NCI-H774 (cell line): Measurements from ENCODE around the gene UBTD1.
"Not testable (repeated sequence)": the region's sequence is repeated elsewhere in the genome, so short reads cannot be mapped to it uniquely, and the experiment has no call there.

Source experiments
- DNase-seq: peaks from one replicate; lab custom pipeline; 2025; lab: John Stamatoyannopoulos, UW

The UBTD1 gene

GRCh38 chr10:97563337-97563736, 64.6 kb downstream of the UBTD1 start:
- DNase-seq, result no peak

GRCh38 chr10:97564776-97565175, 66.1 kb downstream of the UBTD1 start:
- DNase-seq, result no peak

DNA sequence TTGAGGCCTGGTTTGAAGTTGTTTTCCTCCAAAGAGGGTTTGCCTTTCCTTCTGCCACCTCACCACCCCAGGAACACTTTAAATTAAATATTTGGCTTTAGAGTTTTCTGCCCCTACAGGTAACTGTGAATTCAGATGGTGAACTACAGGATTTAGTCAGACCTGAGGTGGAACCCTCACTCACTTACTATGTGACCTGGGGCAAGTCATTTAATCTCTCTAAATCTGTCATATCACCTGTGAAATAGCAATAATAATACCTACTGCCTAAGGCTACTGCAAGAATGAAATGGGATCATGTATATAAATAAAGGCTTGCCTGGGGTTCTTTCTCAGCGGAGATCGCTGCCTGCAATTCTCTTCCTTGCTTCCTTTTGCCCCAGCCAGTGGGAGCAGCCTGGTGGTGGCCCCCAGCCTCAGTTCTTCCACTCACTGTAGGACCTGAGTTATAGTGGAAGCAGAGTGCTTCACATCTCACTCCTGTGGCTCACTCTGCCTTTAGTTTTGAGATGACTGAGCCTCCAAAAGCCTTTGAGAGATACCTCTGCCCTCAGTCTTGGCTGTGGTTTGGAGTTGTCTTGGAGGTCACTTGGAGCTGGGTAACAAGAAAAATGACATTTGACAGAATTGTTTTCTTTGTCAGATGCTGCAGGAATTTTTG, 67.7 kb downstream of the UBTD1 start:
- DNase-seq, result no peak

GRCh38 chr10:97567891-97568290, 69.2 kb downstream of the UBTD1 start:
- DNase-seq, result no peak

DNA sequence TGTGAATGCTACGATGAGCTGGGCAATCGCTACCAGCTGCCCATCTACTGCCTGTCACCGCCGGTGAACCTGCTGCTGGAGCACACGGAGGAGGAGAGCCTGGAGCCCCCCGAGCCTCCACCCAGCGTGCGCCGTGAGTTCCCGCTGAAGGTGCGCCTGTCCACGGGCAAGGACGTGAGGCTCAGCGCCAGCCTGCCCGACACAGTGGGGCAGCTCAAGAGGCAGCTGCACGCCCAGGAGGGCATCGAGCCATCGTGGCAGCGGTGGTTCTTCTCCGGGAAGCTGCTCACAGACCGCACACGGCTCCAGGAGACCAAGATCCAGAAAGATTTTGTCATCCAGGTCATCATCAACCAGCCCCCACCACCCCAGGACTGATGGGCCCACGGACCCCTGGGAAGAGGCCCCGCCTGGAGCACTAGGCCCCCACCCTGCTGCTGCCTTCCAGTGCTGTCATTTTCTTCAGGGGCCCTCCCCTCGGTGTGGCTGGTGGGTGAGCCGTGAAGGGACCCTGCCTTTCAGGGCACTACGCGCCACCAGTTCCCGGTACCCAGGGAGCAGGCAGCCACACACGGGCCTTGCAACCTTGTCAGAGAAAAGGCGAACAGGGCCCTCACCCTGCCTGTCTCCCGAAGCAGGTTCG, 71.5 kb downstream of the UBTD1 start:
- no peak for DNase-seq

GRCh38 chr10:97570789-97571471, 72.2 kb downstream of the UBTD1 start:
- no peak for DNase-seq

DNA sequence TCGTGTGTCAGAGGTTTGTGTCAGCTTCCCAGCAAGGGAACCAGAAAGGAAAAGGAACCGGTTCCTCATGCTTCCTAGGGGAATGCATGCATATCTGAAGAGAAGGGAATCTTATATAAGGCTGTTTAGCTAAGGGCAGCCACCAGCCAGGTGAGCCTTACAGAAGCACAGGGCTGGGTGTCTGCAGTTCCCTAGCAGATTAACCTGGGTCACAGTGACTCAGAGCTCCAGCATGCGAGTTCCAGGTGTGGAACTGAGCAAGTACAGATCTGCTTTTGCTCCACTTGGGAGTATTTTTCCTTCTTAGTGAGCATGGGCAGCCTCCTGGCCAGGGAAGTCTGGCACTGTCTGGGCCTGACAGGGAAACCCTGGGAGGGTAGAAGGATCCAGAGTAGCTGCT, 72.9 kb downstream of the UBTD1 start:
- DNase-seq, result no peak

DNA sequence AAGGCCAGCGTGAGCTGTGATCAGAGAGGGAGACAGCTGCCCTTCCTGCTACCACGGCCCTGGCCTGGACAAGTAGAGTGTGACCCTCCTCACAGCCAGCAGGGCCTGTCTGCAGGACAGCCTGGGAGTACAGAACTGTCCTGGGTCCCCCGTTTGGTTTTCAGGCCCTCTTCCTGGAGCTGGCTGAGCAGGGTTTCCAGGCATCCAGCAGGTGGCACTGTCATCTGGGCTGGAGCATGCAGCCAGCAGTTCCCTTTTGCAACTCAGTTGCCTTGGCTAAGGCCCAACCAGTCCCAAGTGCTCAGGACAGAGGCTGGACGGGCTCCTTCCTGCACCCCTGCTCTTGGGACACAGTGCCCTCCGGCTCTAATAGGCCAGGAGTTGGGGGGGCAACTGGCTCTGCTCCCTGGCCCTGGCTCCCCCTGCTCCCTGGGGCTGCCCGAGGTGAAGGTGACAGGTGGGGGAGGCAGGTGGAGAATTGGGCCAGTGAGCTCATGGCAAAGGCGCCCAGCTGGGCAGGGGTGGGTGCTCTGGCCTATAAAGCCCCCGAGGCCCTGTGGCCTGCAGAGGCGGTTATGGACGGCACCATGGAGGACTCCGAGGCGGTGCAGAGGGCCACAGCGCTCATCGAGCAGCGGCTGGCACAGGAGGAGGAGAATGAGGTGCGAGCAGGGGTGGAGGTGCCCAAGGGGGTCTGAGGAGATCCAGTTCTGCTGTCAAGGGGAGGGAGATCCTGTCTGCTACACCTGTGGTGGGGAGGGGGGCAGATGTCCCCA, 73.7 kb downstream of the UBTD1 start, which contains the start of gene ANKRD2:
Gene ANKRD2 (plus strand): TSS at position 566 of the 776 bp plus-strand sequence. CDS start 10 bp downstream, at position 576.
- peak; percentile 11 for DNase-seq

DNA sequence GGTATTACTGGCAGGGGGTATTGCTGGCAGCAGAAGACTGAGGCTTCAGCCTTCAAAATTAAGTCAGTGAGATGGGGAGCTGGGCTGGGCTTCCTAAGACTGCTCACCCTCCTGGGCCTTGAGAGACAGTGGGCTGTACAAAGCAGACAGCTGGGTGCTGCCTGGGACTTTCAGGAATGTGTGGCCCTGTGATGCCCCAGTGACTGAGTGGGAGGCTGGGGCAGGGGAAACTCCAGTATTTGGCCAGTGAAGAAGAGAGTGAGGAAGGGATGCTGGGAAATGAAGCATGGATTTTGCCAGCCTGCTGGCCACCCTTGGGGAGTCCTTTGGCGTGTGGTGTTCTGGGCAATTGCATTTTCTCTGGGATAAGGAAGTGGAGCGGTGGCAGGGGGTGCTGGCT, 74.3 kb downstream of the UBTD1 start:
- DNase-seq, result no peak

GRCh38 chr10:97573672-97574071, 74.9 kb downstream of the UBTD1 start:
- no peak for DNase-seq

- DNase-seq, result peak; percentile 50
These were observed 75.8 kb downstream of the UBTD1 start for GRCh38 chr10:97574374-97575126.

- DNase-seq, result no peak
These were observed 76.5 kb downstream of the UBTD1 start for GRCh38 chr10:97575127-97575668.

- DNase-seq, result not testable (repeated sequence)
These were observed 77.8 kb downstream of the UBTD1 start for GRCh38 chr10:97576487-97576886.

DNA sequence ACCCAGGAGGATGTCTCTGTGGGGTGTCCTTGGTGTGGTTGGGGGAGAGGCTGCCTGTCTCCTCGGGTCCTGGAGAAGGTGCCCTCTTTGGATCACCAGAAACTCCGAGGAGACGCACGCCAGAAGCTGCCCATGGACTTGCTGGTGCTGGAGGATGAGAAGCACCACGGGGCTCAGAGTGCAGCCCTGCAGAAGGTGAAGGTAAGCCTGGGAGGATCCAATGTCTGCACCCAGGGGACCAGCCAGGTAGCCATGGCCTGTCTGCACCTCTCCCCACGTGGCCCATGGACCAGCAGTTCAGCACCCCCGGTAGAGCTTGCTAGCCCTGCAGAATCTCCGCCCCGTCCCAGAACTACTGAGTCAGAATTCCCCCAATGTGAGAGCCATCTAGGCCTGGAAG, 79.0 kb downstream of the UBTD1 start:
- DNase-seq, result no peak

DNA sequence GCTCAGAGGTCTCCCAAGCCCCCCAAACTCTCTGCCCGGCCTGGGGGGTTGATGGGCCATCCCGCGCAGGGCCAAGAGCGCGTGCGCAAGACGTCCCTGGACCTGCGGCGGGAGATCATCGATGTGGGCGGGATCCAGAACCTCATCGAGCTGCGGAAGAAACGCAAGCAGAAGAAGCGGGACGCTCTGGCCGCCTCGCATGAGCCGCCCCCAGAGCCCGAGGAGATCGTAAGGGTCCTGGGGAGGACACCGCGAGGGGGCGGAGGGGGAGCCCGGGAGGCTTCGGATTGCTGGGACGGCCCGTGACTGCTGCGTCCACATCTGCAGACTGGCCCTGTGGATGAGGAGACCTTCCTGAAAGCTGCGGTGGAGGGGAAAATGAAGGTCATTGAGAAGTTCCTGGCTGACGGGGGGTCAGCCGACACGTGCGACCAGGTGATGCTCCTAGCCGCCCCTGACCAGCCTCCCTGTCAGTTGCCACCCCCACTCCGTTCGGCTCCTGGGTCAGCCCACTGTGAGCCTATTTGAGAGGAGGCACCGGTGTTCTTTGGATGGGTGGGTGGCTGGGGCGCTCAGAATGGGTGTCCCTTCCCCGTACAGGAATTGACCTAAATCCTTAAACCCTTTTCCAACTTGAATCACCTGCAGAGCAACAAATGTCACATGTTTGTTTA, 79.6 kb downstream of the UBTD1 start:
- no peak for DNase-seq

- DNase-seq, result no peak
These were observed 82.0 kb downstream of the UBTD1 start for GRCh38 chr10:97580421-97581367.

DNA sequence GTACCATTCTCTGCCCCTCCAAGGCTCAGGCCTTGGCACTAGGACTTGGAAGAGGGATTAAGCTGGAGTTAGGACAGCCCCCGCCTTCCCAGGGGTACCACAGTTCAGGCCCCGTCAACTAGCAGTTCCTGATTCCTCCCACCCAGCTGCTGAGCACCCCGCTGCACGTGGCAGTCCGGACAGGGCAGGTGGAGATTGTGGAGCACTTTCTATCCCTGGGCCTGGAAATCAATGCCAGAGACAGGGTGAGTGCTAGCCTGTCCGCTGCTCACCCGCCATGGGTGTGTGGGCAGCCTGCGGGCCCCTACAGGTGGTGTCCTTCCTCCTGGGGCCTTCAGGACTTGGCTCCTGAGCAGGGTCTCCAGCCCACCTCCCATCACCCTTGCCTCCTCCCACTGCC, 83.4 kb downstream of the UBTD1 start:
- no peak for DNase-seq

DNA sequence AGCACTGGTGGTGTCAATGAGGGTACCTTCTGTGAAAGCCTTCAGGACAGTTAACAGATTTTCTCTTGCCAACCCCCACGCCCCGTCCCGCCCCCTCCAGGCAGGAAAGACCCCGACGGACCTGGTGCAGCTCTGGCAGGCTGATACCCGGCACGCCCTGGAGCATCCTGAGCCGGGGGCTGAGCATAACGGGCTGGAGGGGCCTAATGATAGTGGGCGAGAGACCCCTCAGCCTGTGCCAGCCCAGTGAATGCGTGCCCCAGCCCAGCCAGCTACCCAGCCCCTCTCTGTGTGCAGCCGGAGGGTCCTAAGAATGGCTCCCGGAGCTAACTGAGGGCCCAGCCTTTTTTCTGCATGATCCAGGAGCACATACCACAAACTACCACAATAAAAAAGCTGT, 84.8 kb downstream of the UBTD1 start:
- no peak for DNase-seq

DNA sequence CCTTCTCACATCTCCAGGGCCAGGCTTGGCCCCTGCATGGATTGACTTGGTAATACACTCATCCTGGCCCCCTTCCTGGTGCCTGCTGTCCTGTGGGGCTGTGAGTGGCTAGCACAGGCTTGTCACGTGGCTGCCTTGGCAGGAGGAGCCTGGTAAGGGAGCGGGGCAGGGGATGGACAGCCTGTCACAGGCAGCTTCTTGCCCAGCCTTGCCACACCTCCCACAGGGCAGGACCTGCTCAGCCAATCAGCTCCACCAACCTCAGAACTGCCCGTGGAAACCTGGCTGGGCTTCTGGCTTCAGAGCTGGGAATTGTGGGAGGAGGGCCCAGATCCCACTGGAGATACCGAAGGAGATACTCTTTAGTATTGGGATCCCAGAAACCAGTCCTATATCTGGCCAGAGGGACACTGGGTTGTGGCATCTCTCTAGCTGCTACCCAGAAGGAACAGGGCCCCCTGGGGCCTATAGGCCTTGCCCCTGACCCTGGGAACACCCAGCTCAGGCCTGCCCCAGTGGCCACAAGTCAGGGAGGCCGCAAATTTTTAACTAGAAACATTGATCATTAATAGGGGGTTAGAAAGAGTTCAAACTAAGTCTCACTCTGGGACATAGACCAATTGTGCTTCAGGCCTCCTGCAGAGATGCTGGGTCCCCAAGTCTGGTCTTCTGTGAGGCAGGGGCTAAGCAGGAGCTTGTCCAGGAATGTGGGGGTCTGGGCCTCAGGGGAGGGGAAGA, 85.5 kb downstream of the UBTD1 start, which contains the start of gene HOGA1:
Gene HOGA1 (plus strand): TSS at position 330 of the 738 bp plus-strand sequence. CDS start 315 bp downstream, at position 645.
- DNase-seq, result peak; percentile 1
